ENCODE results near the gene TRIM44.

- TF ChIP-seq CTCF (IDR thresholded peaks at IDR 0.05) (no peak), POLR2A (IDR thresholded peaks at IDR 0.05) (no peak)
Observed at GRCh38 chr11:35678471-35678870, 15.9 kb downstream of the TRIM44 start.
